ENCODE data around the gene SPECC1L.

Gene SPECC1L

GRCh38 chr22:24433001-24433827 is 162.6 kb downstream of the SPECC1L start:
- DNase-seq = no peak

- no peak for DNase-seq
Measured at GRCh38 chr22:24433828-24434470, 163.3 kb downstream of the SPECC1L start.

GRCh38 chr22:24434471-24435322 is 164.1 kb downstream of the SPECC1L start:
- peak; percentile 59 for DNase-seq

- DNase-seq = no peak
Measured at GRCh38 chr22:24435323-24435645, 164.7 kb downstream of the SPECC1L start.

- no peak for DNase-seq
Measured at GRCh38 chr22:24435861-24436371, 165.3 kb downstream of the SPECC1L start.

- no peak for DNase-seq
Measured at GRCh38 chr22:24436553-24436952, 165.9 kb downstream of the SPECC1L start.

GRCh38 chr22:24437091-24437490 is 166.5 kb downstream of the SPECC1L start:
- no peak for DNase-seq

- no peak for DNase-seq
Measured at GRCh38 chr22:24437741-24438328, 167.2 kb downstream of the SPECC1L start.

- no peak for DNase-seq
Measured at GRCh38 chr22:24440270-24440717, 169.7 kb downstream of the SPECC1L start.

- DNase-seq = no peak
Measured at GRCh38 chr22:24440718-24441405, 170.2 kb downstream of the SPECC1L start.

- no peak for DNase-seq
Measured at GRCh38 chr22:24441406-24442351, 171.0 kb downstream of the SPECC1L start.

GRCh38 chr22:24442352-24442744 is 171.7 kb downstream of the SPECC1L start:
- DNase-seq = no peak

- DNase-seq = no peak
Measured at GRCh38 chr22:24443668-24444067, 173.0 kb downstream of the SPECC1L start.

GRCh38 chr22:24444251-24444650 is 173.6 kb downstream of the SPECC1L start:
- no peak for DNase-seq

- no peak for DNase-seq
Measured at GRCh38 chr22:24444729-24445466, 174.3 kb downstream of the SPECC1L start.

- no peak for DNase-seq
Measured at GRCh38 chr22:24445481-24446259, 175.0 kb downstream of the SPECC1L start.

- DNase-seq = no peak
Measured at GRCh38 chr22:24446260-24446611, 175.6 kb downstream of the SPECC1L start.

- DNase-seq = no peak
Measured at GRCh38 chr22:24450610-24451009, 180.0 kb downstream of the SPECC1L start.

GRCh38 chr22:24451162-24451561 is 180.5 kb downstream of the SPECC1L start:
- no peak for DNase-seq

- DNase-seq = no peak
Measured at GRCh38 chr22:24453853-24454252, 183.2 kb downstream of the SPECC1L start.

Measured in activated naive CD4-positive, alpha-beta T cell treated with anti-CD3 and anti-CD28 coated beads, Interleukin-2, amount 50 U/mL, for 16 hours (primary cell).